Hepatocyte (in vitro differentiated cells): ENCODE results near the gene TRPM2. TPM values are rescaled to one million over a fixed set of nuclear protein-coding genes. Genes with fewer than 3 reads are reported as not detected.

Source experiments
- DNase-seq: peaks from one replicate; pipeline ENCODE4 v3.0.0-alpha.2; 2016; ENCODE audit warnings: low spot score
- H2AFZ ChIP-seq: fragments of 200-600 bp; sonication (generic); 2 replicates; pipeline ENCODE4 v1.6.0; 2016; ENCODE audit warnings: antibody characterized with exemption, mild to moderate bottlenecking
- H3K27ac ChIP-seq: fragments of 200-600 bp; sonication (generic); 2 replicates; pipeline ENCODE4 v1.5.1; 2016; ENCODE audit warnings: mild to moderate bottlenecking
- H3K27me3 ChIP-seq: fragments of 200-600 bp; sonication (generic); 2 replicates; pipeline ENCODE4 v1.6.1; 2016
- H3K36me3 ChIP-seq: fragments of 200-600 bp; sonication (generic); replicated peaks from 2 replicates; pipeline ENCODE4 v1.5.1; 2016; ENCODE audit warnings: low read depth; ENCODE audit not compliant: insufficient read depth
- H3K4me1 ChIP-seq: fragments of 200-600 bp; sonication (generic); 2 replicates; pipeline ENCODE4 v1.5.1; 2016; ENCODE audit warnings: mild to moderate bottlenecking, moderate library complexity; ENCODE audit not compliant: insufficient read depth
- H3K4me2 ChIP-seq: fragments of 200-600 bp; sonication (generic); 2 replicates; pipeline ENCODE4 v1.6.0; 2016
- H3K4me3 ChIP-seq: fragments of 200-600 bp; sonication (generic); 2 replicates; pipeline ENCODE4 v1.5.1; 2016; ENCODE audit warnings: mild to moderate bottlenecking
- H3K79me2 ChIP-seq: fragments of 200-600 bp; sonication (generic); 2 replicates; pipeline ENCODE4 v1.6.0; 2017; ENCODE audit warnings: mild to moderate bottlenecking
- H3K9me2 ChIP-seq: fragments of 200-600 bp; sonication (generic); replicated peaks from 2 replicates; pipeline ENCODE4 v1.6.0; 2017; ENCODE audit warnings: mild to moderate bottlenecking; ENCODE audit not compliant: insufficient read depth
- H3K9me3 ChIP-seq: fragments of 200-600 bp; sonication (generic); 2 replicates; pipeline ENCODE4 v1.5.1; 2016; ENCODE audit warnings: low read depth, mild to moderate bottlenecking
- H4K20me1 ChIP-seq: fragments of 200-600 bp; sonication (generic); 2 replicates; pipeline ENCODE4 v1.6.0; 2016; ENCODE audit warnings: mild to moderate bottlenecking; ENCODE audit not compliant: insufficient read depth, poor library complexity, severe bottlenecking
- CTCF ChIP-seq: fragments of 200-600 bp; sonication (generic); IDR thresholded peaks from 2 replicates; pipeline ENCODE4 v1.5.1; 2016; ENCODE audit warnings: antibody characterized with exemption, mild to moderate bottlenecking; ENCODE audit not compliant: poor library complexity
- EZH2 ChIP-seq: fragments of 200-600 bp; sonication (generic); IDR thresholded peaks from 2 replicates; pipeline ENCODE4 v1.6.1; 2016; ENCODE audit warnings: antibody characterized with exemption, mild to moderate bottlenecking, borderline replicate concordance
- EZH2phosphoT487 ChIP-seq: fragments of 200-600 bp; sonication (generic); IDR thresholded peaks from one replicate; pipeline ENCODE4 v1.6.1; 2018; ENCODE audit warnings: antibody characterized with exemption, mild to moderate bottlenecking, low read depth, moderate library complexity; ENCODE audit not compliant: unreplicated experiment, severe bottlenecking
- WGBS: methylation state at CpG from one replicate; pipeline ENCODE4 v1.1.6; 2016; ENCODE audit warnings: low lambda C conversion rate; ENCODE audit errors: missing lambda C conversion rate; 5-methylcytosine and 5-hydroxymethylcytosine counted together
- polyA plus RNA-seq: library from polyadenylated mRNA; unstranded; fragments of >200 nt; fragmentation: Nextera tagmentation; extraction: Ambion mirVana; gene quantifications from 2 replicates; pipeline ENCODE4 v1.2.1, GENCODE V29; 2016
- total RNA-seq: library from RNA; depleted of rRNA; stranded (reverse); fragments of >200 nt; gene quantifications from 2 replicates; pipeline ENCODE4 v1.2.3, GENCODE V29; 2014

The TRPM2 gene
- total and polyA plus RNA-seq, 2 experiments from 2014 or later = 0.25 to 0.50 TPM

- Histone ChIP-seq H3K4me2 (no peak overlapping the region), H3K4me3 (no peak overlapping the region), H3K9me3 (no peaks in the 10 kb centered on the region), H2AFZ (no peak overlapping the region), H3K36me3 (no peaks in the 10 kb centered on the region), H3K27ac (no peak overlapping the region), H3K4me1 (no peaks in the 10 kb centered on the region), H4K20me1 (no peaks in the 10 kb centered on the region), H3K27me3 (no peaks in the 10 kb centered on the region), H3K79me2 (no peaks in the 10 kb centered on the region), H3K9me2 (no peaks in the 10 kb centered on the region)
- no peak for DNase-seq
- TF ChIP-seq CTCF (no peak), EZH2 (no peak), EZH2phosphoT487 (no peak)
- WGBS = 96% methylated on average over 18 of the region's 19 CpGs
These were observed 84.4 kb downstream of the TRPM2 start for GRCh38 chr21:44437696-44438431.

- DNase-seq = no peak
- Histone ChIP-seq H3K4me2 (no peak overlapping the region), H3K9me2 (no peaks in the 10 kb centered on the region), H3K4me1 (no peaks in the 10 kb centered on the region), H3K27ac (no peak overlapping the region), H4K20me1 (no peaks in the 10 kb centered on the region), H3K27me3 (no peaks in the 10 kb centered on the region), H3K4me3 (no peak overlapping the region), H3K36me3 (no peaks in the 10 kb centered on the region), H3K79me2 (no peaks in the 10 kb centered on the region), H2AFZ (no peak overlapping the region), H3K9me3 (no peaks in the 10 kb centered on the region)
- TF ChIP-seq CTCF (no peak), EZH2phosphoT487 (no peak), EZH2 (no peak)
- 88% methylated on average over 28 of the region's 34 CpGs for WGBS
These were observed 85.2 kb downstream of the TRPM2 start for GRCh38 chr21:44438531-44439210.

- Histone ChIP-seq H3K4me3 (no peak overlapping the region), H2AFZ (no peak overlapping the region), H3K9me3 (no peaks in the 10 kb centered on the region), H3K9me2 (no peaks in the 10 kb centered on the region), H3K27me3 (no peaks in the 10 kb centered on the region), H3K4me2 (no peak overlapping the region), H4K20me1 (no peaks in the 10 kb centered on the region), H3K36me3 (no peaks in the 10 kb centered on the region), H3K4me1 (no peaks in the 10 kb centered on the region), H3K27ac (no peak overlapping the region), H3K79me2 (no peaks in the 10 kb centered on the region)
- WGBS = 85% methylated on average over 10 of the region's 11 CpGs
- no peak for DNase-seq
- TF ChIP-seq EZH2phosphoT487 (no peak), CTCF (no peak), EZH2 (no peak)
These were observed 85.8 kb downstream of the TRPM2 start for GRCh38 chr21:44439211-44439600.
